ENCODE results near the gene FURIN. TPM values are rescaled to one million over a fixed set of nuclear protein-coding genes. Genes with fewer than 3 reads are reported as not detected.

Gene FURIN
- total RNA-seq, 1 experiment from 2014 or later = 62.0 TPM

- intact Hi-C loops (cut with micrococcal nuclease; ENCODE audit: unreplicated experiment) = no loop called here
- H3K36me3 ChIP-seq (ENCODE audit: control insufficient read depth, insufficient read depth, low read length) = peaks cover 3% of the 10 kb centered on the region; the same call in 1 of the 2 replicates
- DNase-seq (ENCODE audit: low read depth, low spot score) (no peak), ATAC-seq (no peak)
- H3K27me3 ChIP-seq (ENCODE audit: control insufficient read depth, insufficient read depth, low read length) = no peaks in the 10 kb centered on the region
- no peak overlapping the region for H3K27ac ChIP-seq (ENCODE audit: low read length)
- ChIA-PET POLR2A (no interaction called here), CTCF (no interaction called here)
- BruUV-seq (replicated peaks) = no TSS peak
- in situ Hi-C loops (cut with HindIII; ENCODE audit: low pct_unique_long_range_greater_than_20kb, low sequenced_read_pairs) = no loop called here
- H3K9me3 ChIP-seq (ENCODE audit: control insufficient read depth, insufficient read depth, low read depth, low read length) = no peaks in the 10 kb centered on the region
- TF ChIP-seq TCF7L2 (IDR thresholded peaks at IDR 0.05; ENCODE audit: low read depth, low read length) (no peak), CTCF (IDR thresholded peaks at IDR 0.05) (no peak), SIN3A (IDR thresholded peaks at IDR 0.05; ENCODE audit: borderline replicate concordance, insufficient read depth, low read depth, low read length) (no peak), POLR2AphosphoS5 (IDR thresholded peaks at IDR 0.05; ENCODE audit: low read depth, low read length) (no peak)
- TF ChIP-seq, protein P1, sequence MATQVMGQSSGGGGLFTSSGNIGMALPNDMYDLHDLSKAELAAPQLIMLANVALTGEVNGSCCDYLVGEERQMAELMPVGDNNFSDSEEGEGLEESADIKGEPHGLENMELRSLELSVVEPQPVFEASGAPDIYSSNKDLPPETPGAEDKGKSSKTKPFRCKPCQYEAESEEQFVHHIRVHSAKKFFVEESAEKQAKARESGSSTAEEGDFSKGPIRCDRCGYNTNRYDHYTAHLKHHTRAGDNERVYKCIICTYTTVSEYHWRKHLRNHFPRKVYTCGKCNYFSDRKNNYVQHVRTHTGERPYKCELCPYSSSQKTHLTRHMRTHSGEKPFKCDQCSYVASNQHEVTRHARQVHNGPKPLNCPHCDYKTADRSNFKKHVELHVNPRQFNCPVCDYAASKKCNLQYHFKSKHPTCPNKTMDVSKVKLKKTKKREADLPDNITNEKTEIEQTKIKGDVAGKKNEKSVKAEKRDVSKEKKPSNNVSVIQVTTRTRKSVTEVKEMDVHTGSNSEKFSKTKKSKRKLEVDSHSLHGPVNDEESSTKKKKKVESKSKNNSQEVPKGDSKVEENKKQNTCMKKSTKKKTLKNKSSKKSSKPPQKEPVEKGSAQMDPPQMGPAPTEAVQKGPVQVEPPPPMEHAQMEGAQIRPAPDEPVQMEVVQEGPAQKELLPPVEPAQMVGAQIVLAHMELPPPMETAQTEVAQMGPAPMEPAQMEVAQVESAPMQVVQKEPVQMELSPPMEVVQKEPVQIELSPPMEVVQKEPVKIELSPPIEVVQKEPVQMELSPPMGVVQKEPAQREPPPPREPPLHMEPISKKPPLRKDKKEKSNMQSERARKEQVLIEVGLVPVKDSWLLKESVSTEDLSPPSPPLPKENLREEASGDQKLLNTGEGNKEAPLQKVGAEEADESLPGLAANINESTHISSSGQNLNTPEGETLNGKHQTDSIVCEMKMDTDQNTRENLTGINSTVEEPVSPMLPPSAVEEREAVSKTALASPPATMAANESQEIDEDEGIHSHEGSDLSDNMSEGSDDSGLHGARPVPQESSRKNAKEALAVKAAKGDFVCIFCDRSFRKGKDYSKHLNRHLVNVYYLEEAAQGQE (IDR thresholded peaks at IDR 0.05; ENCODE audit: insufficient read depth in 1 of 2, low read depth in 2 of 2, low read length in 1 of 2) = no peak
- no peaks in the 10 kb centered on the region for H3K4me1 ChIP-seq (ENCODE audit: control insufficient read depth, insufficient read depth, low read length)
- no peak overlapping the region for H3K4me3 ChIP-seq (ENCODE audit: low read depth in 2 of 2, low read length in 2 of 2)
Observed at GRCh38 chr15:90879730-90880366, 11.5 kb downstream of the FURIN start.

GRCh38 chr15:90880381-90881145 lies 12.2 kb downstream of the FURIN start:
- DNase-seq (ENCODE audit: low read depth, low spot score) = no peak
- Histone ChIP-seq H3K4me1 (ENCODE audit: control insufficient read depth, insufficient read depth, low read length) (no peaks in the 10 kb centered on the region), H3K27me3 (ENCODE audit: control insufficient read depth, insufficient read depth, low read length) (no peaks in the 10 kb centered on the region), H3K36me3 (ENCODE audit: control insufficient read depth, insufficient read depth, low read length) (peaks cover 3% of the 10 kb centered on the region; the same call in 1 of the 2 replicates), H3K9me3 (ENCODE audit: control insufficient read depth, insufficient read depth, low read depth, low read length) (no peaks in the 10 kb centered on the region), H3K4me3 (ENCODE audit: low read depth in 2 of 2, low read length in 2 of 2) (no peak overlapping the region), H3K27ac (ENCODE audit: low read length) (no peak overlapping the region)
- TF ChIP-seq SIN3A (IDR thresholded peaks at IDR 0.05; ENCODE audit: borderline replicate concordance, insufficient read depth, low read depth, low read length) (no peak), TCF7L2 (IDR thresholded peaks at IDR 0.05; ENCODE audit: low read depth, low read length) (0 out of 2 replicates have a peak, but pooled peaks have one; percentile 10)
- in situ Hi-C loops (cut with HindIII; ENCODE audit: low pct_unique_long_range_greater_than_20kb, low sequenced_read_pairs) (no loop called here), intact Hi-C loops (cut with micrococcal nuclease; ENCODE audit: unreplicated experiment) (no loop called here)
- ChIA-PET CTCF (no interaction called here), POLR2A (no interaction called here)
- ATAC-seq = no peak
- no TSS peak for BruUV-seq (replicated peaks)
